H1 (cell line): ENCODE measurements around the gene SLC25A36. TPM values are rescaled to one million over a fixed set of nuclear protein-coding genes. Genes with fewer than 3 reads are reported as not detected.

ENCODE experiments used
- ASH2L ChIP-seq: fragments of 200-600, 300-600 bp; sonication (generic); IDR thresholded peaks from one replicate; pipeline ENCODE4 v1.7.1; 2017; ENCODE audit warnings: low read length
- CBX5 ChIP-seq: fragments of 300-800, 300-1000 bp; sonication (generic); IDR thresholded peaks from 2 replicates; pipeline ENCODE4 v1.7.1; 2016; ENCODE audit warnings: antibody characterized with exemption, low read length, low read depth
- EZH2 ChIP-seq: fragments of 200-600 bp; sonication (generic); IDR thresholded peaks from 2 replicates; pipeline ENCODE4 v1.7.1; 2012; ENCODE audit warnings: low read depth, mild to moderate bottlenecking, moderate library complexity, low read length, inconsistent platforms; ENCODE audit not compliant: severe bottlenecking
- GTF2F1 ChIP-seq: IDR thresholded peaks from 2 replicates; pipeline ENCODE4 v1.6.1; 2012; ENCODE audit warnings: low read depth, low read length, improper control_type of control experiment, borderline replicate concordance
- HDAC6 ChIP-seq: IDR thresholded peaks from one replicate; pipeline ENCODE4 v1.7.1; 2012; ENCODE audit warnings: low read depth, mild to moderate bottlenecking, inconsistent platforms, low read length, moderate library complexity
- KDM5A ChIP-seq: fragments of 200-600 bp; IDR thresholded peaks from 2 replicates; pipeline ENCODE4 v1.7.1; 2012; ENCODE audit warnings: mild to moderate bottlenecking, low read length, inconsistent platforms, mixed read lengths
- MAFK ChIP-seq: IDR thresholded peaks from 2 replicates; pipeline ENCODE4 v1.6.1; 2012; ENCODE audit warnings: low read depth, mild to moderate bottlenecking, improper control_type of control experiment, low read length
- RFX5 ChIP-seq: IDR thresholded peaks from 2 replicates; pipeline ENCODE4 v1.6.1; 2011; ENCODE audit warnings: low read depth, low read length, improper control_type of control experiment, borderline replicate concordance
- SIN3A ChIP-seq, 2 experiments: IDR thresholded peaks in 1 of 2; conservative IDR thresholded peaks in 1 of 2; 2 replicates each; pipeline ENCODE4 v1.6.1; 2011 to 2012; ENCODE audit warnings: low read length in 2 of 2, improper control_type of control experiment in 1 of 2, low read depth in 1 of 2, mild to moderate bottlenecking in 1 of 2
- YY1 ChIP-seq: IDR thresholded peaks from 2 replicates; pipeline ENCODE4 v1.6.1; 2011; ENCODE audit warnings: low read depth, mild to moderate bottlenecking, low read length
- polyA plus RNA-seq, 7 experiments: library from polyadenylated mRNA; depleted of rRNA in 3 of 7; stranded (reverse) in 5 of 7; unstranded in 2 of 7; fragments of >200 nt in 5 of 7; fragments of 200-250 nt in 2 of 7; gene quantifications; 1 replicate in 5 of 7; 2 replicates in 1 of 7; 4 replicates in 1 of 7; pipeline versions ENCODE4 v1.2.1 to v1.2.3, GENCODE V29; 2011 to 2013; ENCODE audit warnings: missing spikeins in 2 of 7, mixed read lengths in 2 of 7
- total RNA-seq: library from RNA; stranded (reverse); fragmentation: NEBNext Ultra II Directional; extraction: Animal tissue kit (Norgen Biotek cat#: 25700); gene quantifications from 2 replicates; pipeline ENCODE4 v1.2.1, GENCODE V29; 2021
- TF ChIP-seq, protein P1 (sequence below): fragments of 300-600 bp; sonication (generic); IDR thresholded peaks from 2 replicates; pipeline ENCODE4 v1.7.1; 2012; ENCODE audit warnings: low read length, moderate library complexity, mild to moderate bottlenecking, inconsistent platforms; ENCODE audit not compliant: insufficient replicate concordance

The SLC25A36 gene
- total and polyA plus RNA-seq, 2 of the 8 experiments (the other 6 are each of a cell fraction or from before 2014, with no cell fraction given): 42.9 to 71.8 TPM

DNA sequence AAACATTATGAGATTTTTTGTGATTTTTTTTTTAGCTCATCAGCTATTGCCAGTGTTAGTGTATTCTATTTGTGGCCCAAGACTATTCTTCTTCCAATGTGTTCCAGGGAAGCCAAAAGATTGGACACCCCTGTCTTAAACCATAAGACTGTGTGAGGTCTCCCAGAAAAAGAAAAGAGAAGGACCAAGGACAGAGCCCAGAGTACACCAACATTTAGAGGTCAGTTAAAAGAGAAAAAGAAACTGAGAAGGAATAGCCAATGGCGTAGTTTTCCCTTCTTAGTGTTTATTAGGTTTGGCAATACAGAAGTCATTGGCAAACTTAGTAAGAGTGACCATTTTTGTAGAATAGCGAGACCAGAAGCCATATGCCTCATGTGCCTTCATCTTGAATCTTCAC is 36.1 kb upstream of the SLC25A36 start (continued):
- TF ChIP-seq, protein P1, sequence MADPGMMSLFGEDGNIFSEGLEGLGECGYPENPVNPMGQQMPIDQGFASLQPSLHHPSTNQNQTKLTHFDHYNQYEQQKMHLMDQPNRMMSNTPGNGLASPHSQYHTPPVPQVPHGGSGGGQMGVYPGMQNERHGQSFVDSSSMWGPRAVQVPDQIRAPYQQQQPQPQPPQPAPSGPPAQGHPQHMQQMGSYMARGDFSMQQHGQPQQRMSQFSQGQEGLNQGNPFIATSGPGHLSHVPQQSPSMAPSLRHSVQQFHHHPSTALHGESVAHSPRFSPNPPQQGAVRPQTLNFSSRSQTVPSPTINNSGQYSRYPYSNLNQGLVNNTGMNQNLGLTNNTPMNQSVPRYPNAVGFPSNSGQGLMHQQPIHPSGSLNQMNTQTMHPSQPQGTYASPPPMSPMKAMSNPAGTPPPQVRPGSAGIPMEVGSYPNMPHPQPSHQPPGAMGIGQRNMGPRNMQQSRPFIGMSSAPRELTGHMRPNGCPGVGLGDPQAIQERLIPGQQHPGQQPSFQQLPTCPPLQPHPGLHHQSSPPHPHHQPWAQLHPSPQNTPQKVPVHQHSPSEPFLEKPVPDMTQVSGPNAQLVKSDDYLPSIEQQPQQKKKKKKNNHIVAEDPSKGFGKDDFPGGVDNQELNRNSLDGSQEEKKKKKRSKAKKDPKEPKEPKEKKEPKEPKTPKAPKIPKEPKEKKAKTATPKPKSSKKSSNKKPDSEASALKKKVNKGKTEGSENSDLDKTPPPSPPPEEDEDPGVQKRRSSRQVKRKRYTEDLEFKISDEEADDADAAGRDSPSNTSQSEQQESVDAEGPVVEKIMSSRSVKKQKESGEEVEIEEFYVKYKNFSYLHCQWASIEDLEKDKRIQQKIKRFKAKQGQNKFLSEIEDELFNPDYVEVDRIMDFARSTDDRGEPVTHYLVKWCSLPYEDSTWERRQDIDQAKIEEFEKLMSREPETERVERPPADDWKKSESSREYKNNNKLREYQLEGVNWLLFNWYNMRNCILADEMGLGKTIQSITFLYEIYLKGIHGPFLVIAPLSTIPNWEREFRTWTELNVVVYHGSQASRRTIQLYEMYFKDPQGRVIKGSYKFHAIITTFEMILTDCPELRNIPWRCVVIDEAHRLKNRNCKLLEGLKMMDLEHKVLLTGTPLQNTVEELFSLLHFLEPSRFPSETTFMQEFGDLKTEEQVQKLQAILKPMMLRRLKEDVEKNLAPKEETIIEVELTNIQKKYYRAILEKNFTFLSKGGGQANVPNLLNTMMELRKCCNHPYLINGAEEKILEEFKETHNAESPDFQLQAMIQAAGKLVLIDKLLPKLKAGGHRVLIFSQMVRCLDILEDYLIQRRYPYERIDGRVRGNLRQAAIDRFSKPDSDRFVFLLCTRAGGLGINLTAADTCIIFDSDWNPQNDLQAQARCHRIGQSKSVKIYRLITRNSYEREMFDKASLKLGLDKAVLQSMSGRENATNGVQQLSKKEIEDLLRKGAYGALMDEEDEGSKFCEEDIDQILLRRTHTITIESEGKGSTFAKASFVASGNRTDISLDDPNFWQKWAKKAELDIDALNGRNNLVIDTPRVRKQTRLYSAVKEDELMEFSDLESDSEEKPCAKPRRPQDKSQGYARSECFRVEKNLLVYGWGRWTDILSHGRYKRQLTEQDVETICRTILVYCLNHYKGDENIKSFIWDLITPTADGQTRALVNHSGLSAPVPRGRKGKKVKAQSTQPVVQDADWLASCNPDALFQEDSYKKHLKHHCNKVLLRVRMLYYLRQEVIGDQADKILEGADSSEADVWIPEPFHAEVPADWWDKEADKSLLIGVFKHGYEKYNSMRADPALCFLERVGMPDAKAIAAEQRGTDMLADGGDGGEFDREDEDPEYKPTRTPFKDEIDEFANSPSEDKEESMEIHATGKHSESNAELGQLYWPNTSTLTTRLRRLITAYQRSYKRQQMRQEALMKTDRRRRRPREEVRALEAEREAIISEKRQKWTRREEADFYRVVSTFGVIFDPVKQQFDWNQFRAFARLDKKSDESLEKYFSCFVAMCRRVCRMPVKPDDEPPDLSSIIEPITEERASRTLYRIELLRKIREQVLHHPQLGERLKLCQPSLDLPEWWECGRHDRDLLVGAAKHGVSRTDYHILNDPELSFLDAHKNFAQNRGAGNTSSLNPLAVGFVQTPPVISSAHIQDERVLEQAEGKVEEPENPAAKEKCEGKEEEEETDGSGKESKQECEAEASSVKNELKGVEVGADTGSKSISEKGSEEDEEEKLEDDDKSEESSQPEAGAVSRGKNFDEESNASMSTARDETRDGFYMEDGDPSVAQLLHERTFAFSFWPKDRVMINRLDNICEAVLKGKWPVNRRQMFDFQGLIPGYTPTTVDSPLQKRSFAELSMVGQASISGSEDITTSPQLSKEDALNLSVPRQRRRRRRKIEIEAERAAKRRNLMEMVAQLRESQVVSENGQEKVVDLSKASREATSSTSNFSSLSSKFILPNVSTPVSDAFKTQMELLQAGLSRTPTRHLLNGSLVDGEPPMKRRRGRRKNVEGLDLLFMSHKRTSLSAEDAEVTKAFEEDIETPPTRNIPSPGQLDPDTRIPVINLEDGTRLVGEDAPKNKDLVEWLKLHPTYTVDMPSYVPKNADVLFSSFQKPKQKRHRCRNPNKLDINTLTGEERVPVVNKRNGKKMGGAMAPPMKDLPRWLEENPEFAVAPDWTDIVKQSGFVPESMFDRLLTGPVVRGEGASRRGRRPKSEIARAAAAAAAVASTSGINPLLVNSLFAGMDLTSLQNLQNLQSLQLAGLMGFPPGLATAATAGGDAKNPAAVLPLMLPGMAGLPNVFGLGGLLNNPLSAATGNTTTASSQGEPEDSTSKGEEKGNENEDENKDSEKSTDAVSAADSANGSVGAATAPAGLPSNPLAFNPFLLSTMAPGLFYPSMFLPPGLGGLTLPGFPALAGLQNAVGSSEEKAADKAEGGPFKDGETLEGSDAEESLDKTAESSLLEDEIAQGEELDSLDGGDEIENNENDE: no peak
- TF ChIP-seq YY1 (no peak), RFX5 (no peak), MAFK (no peak), SIN3A (conservative IDR thresholded peaks at IDR 0.05 in 1 of 2, IDR thresholded peaks at IDR 0.05 in 1 of 2; ENCODE audit: low read depth in 1 of 2, low read length in 2 of 2) (no peak), ASH2L (no peak), HDAC6 (no peak), KDM5A (no peak), EZH2 (no peak), GTF2F1 (no peak), CBX5 (no peak)
